ENCODE results near the gene COP1. TPM values are rescaled to one million over a fixed set of nuclear protein-coding genes. Genes with fewer than 3 reads are reported as not detected.

The COP1 gene
- total RNA-seq, 1 donor from 2014 or later, result 37.0 TPM

GRCh38 chr1:175906370-175906769 lies 300.7 kb downstream of the COP1 start:
- H3K27ac Mint-ChIP-seq (ENCODE audit: unreplicated experiment), result no peak overlapping the region
- no peak for DNase-seq (ENCODE audit: low spot score)
- no peaks in the 10 kb centered on the region for H3K4me1 Mint-ChIP-seq (ENCODE audit: low read depth)
- no peak for TF ChIP-seq CTCF (IDR thresholded peaks at IDR 0.05)
- H3K9me3 Mint-ChIP-seq (ENCODE audit: low read depth), result peaks cover 16% of the 10 kb centered on the region
- H3K27me3 Mint-ChIP-seq (ENCODE audit: low read depth), result no peaks in the 10 kb centered on the region
- peaks cover 26% of the 10 kb centered on the region for H3K36me3 Mint-ChIP-seq (ENCODE audit: low read depth)
- H3K4me3 Mint-ChIP-seq (ENCODE audit: unreplicated experiment), result no peak overlapping the region

GRCh38 chr1:175904808-175905207 lies 302.3 kb downstream of the COP1 start:
- H3K4me3 Mint-ChIP-seq (ENCODE audit: unreplicated experiment), result no peak overlapping the region
- peaks cover 15% of the 10 kb centered on the region for H3K36me3 Mint-ChIP-seq (ENCODE audit: low read depth)
- no peak for TF ChIP-seq CTCF (IDR thresholded peaks at IDR 0.05)
- H3K9me3 Mint-ChIP-seq (ENCODE audit: low read depth), result peaks cover 4% of the 10 kb centered on the region
- no peaks in the 10 kb centered on the region for H3K27me3 Mint-ChIP-seq (ENCODE audit: low read depth)
- H3K4me1 Mint-ChIP-seq (ENCODE audit: low read depth), result no peaks in the 10 kb centered on the region
- no peak overlapping the region for H3K27ac Mint-ChIP-seq (ENCODE audit: unreplicated experiment)
- DNase-seq (ENCODE audit: low spot score), result no peak

GRCh38 chr1:175902281-175902680 lies 304.8 kb downstream of the COP1 start:
- Mint-ChIP-seq H3K9me3 (ENCODE audit: low read depth) (no peaks in the 10 kb centered on the region), H3K27me3 (ENCODE audit: low read depth) (no peaks in the 10 kb centered on the region), H3K4me3 (ENCODE audit: unreplicated experiment) (no peak overlapping the region), H3K4me1 (ENCODE audit: low read depth) (no peaks in the 10 kb centered on the region), H3K27ac (ENCODE audit: unreplicated experiment) (no peak overlapping the region), H3K36me3 (ENCODE audit: low read depth) (peaks cover 24% of the 10 kb centered on the region)
- no peak for TF ChIP-seq CTCF (IDR thresholded peaks at IDR 0.05)
- DNase-seq (ENCODE audit: low spot score), result no peak

- Mint-ChIP-seq H3K36me3 (ENCODE audit: low read depth) (peaks cover 24% of the 10 kb centered on the region), H3K4me3 (ENCODE audit: unreplicated experiment) (no peak overlapping the region), H3K27ac (ENCODE audit: unreplicated experiment) (no peak overlapping the region), H3K4me1 (ENCODE audit: low read depth) (no peaks in the 10 kb centered on the region), H3K9me3 (ENCODE audit: low read depth) (no peaks in the 10 kb centered on the region), H3K27me3 (ENCODE audit: low read depth) (no peaks in the 10 kb centered on the region)
- DNase-seq (ENCODE audit: low spot score), result no peak
- TF ChIP-seq CTCF (IDR thresholded peaks at IDR 0.05), result no peak
These were observed 305.8 kb downstream of the COP1 start for GRCh38 chr1:175901076-175901836.

- DNase-seq (ENCODE audit: low spot score), result no peak
- H3K4me1 Mint-ChIP-seq (ENCODE audit: low read depth), result no peaks in the 10 kb centered on the region
- H3K36me3 Mint-ChIP-seq (ENCODE audit: low read depth), result peaks cover 26% of the 10 kb centered on the region
- no peak for TF ChIP-seq CTCF (IDR thresholded peaks at IDR 0.05)
- H3K27ac Mint-ChIP-seq (ENCODE audit: unreplicated experiment), result no peak overlapping the region
- H3K4me3 Mint-ChIP-seq (ENCODE audit: unreplicated experiment), result no peak overlapping the region
- no peaks in the 10 kb centered on the region for H3K9me3 Mint-ChIP-seq (ENCODE audit: low read depth)
- no peaks in the 10 kb centered on the region for H3K27me3 Mint-ChIP-seq (ENCODE audit: low read depth)
These were observed 306.9 kb downstream of the COP1 start for GRCh38 chr1:175900171-175900570.
